NCI-H446 treated with DMSO at 0.1 percent for 48 hours (cell line): Measurements from ENCODE around the gene TTC3.

Experiments
- DNase-seq: peaks from one replicate; lab custom pipeline; 2025; lab: John Stamatoyannopoulos, UW

The TTC3 gene

GRCh38 chr21:37060296-37060695 lies 12.8 kb upstream of the TTC3 start:
- DNase-seq: peak; percentile 63

GRCh38 chr21:37061926-37062592 lies 11.0 kb upstream of the TTC3 start:
- DNase-seq: no peak

DNA sequence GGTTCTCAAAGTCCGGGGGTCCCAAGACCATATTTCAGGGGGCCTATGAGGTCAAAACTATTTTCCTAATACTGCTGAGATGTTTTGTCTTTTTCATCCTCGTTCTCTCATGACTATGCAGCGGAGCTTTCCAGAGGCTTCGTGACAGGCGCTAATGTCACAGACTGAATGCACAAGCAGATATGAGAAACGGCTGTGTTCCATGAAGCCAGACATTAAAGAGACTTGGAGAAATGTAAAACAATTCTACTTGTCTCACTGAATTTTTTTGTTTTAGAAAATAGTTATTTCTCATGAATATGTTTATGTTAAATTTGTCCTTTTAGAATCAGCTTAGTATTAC lies 10.5 kb upstream of the TTC3 start:
- DNase-seq: no peak

DNA sequence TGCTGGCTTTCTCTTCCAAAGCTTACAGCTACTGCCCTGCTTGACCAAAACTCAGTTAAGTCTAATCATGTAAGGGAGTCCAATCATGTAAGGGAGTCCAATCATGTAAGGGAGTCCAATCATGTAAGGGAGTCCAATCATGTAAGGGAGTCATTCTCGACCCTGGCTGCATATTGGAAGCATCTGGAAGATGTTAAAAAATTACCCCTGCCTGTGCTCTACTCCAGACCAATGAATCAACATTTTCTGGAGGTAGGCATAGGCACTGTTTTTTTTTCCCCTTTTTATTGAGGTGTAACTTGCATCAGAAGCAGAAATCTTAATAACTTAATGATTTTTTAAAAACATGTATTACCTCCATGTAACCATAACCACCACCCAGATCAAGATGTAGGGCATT lies 9.6 kb upstream of the TTC3 start:
- DNase-seq: no peak

- no peak for DNase-seq
These were observed 8.2 kb upstream of the TTC3 start for GRCh38 chr21:37064841-37065240.

GRCh38 chr21:37065561-37066177 lies 7.4 kb upstream of the TTC3 start:
- no peak for DNase-seq

- DNase-seq: peak; percentile 19
These were observed 1.3 kb upstream of the TTC3 start for GRCh38 chr21:37071561-37072273.

GRCh38 chr21:37072274-37072987 lies 623 bp upstream of the TTC3 start:
- DNase-seq: no peak

GRCh38 chr21:37073417-37074196 lies 553 bp downstream of the TTC3 start:
- DNase-seq: no peak

DNA sequence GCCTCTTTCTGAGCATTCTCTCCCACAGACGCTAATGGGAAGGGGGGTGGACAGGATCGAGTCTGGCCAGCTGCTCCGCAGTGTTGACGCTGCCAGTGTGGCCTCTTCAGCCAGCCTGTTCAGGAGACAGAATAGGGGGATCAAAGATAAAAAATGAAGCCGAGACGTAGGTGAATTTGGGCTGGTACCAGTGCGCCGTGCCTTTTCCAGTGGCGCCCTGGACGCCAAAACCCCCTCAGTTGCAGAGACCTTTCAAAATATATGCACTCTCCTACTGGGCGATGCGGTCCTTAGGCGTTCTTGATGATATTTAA lies 1.1 kb downstream of the TTC3 start:
- no peak for DNase-seq

DNA sequence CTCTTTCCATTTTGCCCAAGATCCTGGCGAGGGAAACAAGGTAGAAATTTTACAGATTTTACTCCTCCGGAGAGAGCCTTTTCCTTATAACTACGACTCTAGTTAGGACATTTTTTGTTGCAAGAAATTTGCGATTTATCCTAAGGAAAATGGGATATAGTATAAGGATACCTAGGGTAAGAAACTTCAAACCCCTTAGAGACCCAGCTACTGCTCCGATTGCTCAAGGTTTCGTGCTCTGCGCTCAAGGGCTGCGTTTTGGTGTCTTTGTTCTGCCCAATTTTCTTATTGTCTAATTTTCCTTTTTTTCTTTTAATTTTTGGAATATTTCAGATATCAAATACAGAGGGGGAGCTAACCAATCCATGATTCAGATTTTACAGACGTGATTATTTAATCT lies 1.5 kb downstream of the TTC3 start:
- no peak for DNase-seq

DNA sequence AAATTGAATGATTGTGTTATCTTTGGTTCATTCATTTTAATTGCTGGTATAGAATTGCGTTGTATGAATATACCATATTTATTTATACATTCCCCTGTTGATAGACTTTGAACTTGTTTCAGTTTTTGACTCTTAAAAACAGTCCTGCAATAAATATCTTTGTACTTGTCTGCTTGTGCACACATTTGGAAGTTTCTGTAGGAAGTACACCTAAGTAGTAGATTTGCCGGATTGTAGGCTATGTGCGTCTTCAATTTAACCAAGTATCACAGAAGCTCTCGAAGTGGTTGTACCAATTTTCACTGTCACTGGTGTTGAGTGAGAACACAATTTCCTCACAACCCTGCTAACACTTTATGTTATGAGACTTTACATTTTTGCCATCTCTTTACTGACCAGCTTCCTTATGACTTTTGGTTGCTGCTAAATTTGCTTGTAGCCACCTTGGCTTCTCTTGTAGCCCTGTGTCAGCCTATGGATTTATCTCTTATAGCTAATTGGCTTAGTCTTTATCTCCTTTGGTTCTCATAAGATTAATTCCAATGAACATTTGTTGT lies 2.2 kb downstream of the TTC3 start:
- no peak for DNase-seq

GRCh38 chr21:37076087-37076850 lies 3.2 kb downstream of the TTC3 start:
- DNase-seq: no peak

DNA sequence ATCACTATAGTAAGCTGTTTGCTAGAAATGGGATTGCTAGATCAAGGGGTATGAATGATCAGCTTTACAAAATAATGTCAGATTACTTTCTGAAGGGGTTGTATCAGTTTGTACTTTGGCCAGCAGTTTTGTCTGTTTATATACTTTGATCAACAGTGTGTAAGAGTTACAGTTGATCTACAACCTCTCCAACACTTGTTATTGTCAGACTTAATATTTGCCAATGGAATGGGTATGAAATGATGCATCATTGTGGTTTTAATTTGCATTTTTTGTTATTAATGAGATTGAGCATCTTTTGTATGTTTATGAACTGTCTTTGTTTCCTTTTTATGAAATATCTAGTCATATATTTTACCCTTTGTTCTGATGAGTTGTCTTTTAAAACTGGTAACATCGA lies 4.3 kb downstream of the TTC3 start:
- DNase-seq: no peak

DNA sequence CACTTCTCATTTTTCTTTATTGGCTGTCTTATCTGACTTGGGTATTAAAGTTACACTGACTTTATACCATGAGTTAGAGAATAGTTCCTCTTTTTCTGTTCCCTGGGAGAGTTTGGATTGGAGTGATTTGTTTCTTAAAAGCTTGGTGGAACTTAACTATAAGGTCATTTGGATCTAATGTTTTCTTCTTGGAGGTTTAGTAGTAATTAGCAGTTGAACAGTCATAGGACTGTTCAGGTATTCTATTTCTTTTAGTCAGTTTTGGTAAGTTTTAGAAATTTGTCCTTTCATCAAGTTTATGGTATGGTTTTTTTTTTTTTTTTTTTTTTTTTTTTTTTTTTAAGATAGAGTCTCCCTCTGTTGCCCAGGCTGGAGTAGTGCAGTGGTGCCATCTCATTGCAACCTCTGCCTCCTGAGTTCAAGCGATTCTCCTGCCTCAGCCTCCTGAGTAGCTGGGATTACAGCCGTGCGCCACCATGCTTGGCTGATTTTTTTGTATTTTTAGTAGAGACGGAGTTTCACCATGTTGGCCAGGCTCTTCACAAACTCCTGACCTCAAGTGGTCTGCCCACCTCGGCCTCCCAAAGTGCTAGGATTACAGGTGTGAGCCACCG lies 6.3 kb downstream of the TTC3 start:
- no peak for DNase-seq

DNA sequence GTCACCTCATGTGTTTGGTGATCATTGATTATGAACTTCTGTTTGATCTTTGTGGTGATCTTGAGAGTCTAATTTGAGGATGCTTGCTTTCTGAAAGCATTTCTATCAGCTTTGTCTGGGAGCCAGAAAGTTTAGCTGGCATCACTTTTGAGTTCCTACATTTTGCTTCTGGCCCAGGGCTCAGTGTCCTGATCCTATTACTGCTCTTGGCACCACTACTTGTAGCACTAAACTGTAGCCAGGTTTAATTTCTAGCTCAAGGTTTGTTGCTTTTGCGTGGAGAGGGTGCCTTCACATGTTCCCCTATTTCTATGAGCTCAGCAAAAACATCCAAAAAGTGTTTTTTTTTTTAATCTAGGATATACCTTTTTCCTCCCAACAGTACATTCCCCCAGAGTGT lies 9.3 kb downstream of the TTC3 start:
- DNase-seq: peak; percentile 28

DNA sequence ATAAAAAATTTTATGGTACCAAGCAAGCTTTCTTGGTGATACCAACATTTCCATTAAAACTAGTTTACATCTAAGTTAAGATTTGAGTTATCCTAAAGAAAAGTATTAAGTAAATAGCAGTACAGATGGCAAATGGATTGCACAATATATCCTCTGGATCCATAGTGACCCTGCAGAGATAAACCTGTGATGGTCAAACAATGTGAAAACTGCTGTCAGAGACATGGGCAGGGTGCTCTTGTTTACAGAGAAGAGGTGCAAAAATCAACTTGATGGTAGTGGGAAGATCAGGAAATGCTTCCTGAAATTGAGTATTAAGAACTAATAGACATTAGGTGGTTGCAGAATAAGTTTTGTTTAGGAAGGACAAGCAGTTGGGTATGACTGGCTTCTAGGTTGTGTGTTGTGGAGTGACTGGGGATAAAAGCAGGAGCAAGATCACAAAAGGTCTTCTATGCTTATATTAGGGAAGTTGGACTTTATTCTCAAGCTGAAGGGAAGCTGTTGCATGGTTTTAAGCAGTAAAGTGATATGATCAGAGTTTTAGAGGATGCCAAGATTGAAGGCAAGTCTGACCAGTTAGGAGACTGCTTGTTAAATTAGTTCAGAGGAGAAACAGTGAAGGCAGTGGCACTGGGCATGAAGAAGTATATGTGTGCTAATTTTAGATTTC lies 9.9 kb downstream of the TTC3 start:
- no peak for DNase-seq

- no peak for DNase-seq
These were observed 12.7 kb downstream of the TTC3 start for GRCh38 chr21:37085726-37086125.

- DNase-seq: no peak
These were observed 14.1 kb downstream of the TTC3 start for GRCh38 chr21:37087188-37087587.

DNA sequence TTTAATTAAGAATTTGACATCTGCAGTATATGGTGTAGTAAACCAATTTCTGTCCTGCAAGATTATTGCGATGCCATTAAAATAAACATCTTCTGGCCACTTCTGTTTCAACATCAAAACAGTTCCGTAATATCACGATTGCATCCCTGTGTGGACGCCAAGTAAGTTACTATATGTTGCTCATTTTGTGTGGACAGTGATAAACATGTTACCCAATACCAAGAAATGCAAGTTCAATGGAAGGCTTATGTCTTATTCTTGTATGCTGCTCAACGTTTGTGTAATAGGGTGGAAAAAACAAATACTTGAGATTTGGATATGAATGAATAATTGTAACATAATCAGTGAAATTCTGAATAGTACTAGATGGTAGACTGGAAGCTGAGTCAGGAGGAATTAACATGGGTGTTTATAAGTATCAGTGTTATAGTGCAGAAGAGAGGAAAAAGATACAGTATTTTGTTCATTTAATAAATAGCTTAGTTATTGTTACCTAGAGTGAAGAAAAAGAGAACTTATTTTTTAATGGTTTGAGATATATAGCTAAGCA lies 15.2 kb downstream of the TTC3 start:
- DNase-seq: no peak
